GM12878 (cell line): ENCODE results near the gene SOSTDC1.

Experiments used
- ATF2 ChIP-seq: IDR thresholded peaks from 2 replicates; pipeline ENCODE4 v1.6.1; 2012; ENCODE audit warnings: low read length, inconsistent platforms
- ATF3 ChIP-seq: IDR thresholded peaks from 2 replicates; pipeline ENCODE4 v1.6.1; 2011; ENCODE audit warnings: low read depth, mild to moderate bottlenecking, low read length, moderate library complexity, borderline replicate concordance; ENCODE audit errors: extremely low read depth
- CTCF ChIP-seq, 3 experiments: IDR thresholded peaks in 2 of 3; conservative IDR thresholded peaks in 1 of 3; 2 replicates each; pipeline ENCODE4 v1.5.1; 2011; ENCODE audit warnings: low read depth in 3 of 3, low read length in 3 of 3, mild to moderate bottlenecking in 3 of 3, control low read depth in 2 of 3, moderate library complexity in 2 of 3, inconsistent platforms in 1 of 3, mixed read lengths in 1 of 3; ENCODE audit not compliant: control insufficient read depth in 2 of 3, insufficient read depth in 1 of 3; ENCODE audit errors: extremely low read depth in 1 of 3
- GABPA ChIP-seq: IDR thresholded peaks from 2 replicates; pipeline ENCODE4 v1.6.1; 2014; ENCODE audit warnings: antibody characterized with exemption, low read depth, mild to moderate bottlenecking, inconsistent platforms
- SMC3 ChIP-seq: IDR thresholded peaks from 2 replicates; pipeline ENCODE4 v1.6.1; 2011; ENCODE audit warnings: low read length, improper control_type of control experiment, borderline replicate concordance
- SP1 ChIP-seq: IDR thresholded peaks from one replicate; pipeline ENCODE4 v1.6.1; 2011; ENCODE audit warnings: low read depth, low read length
- YY1 ChIP-seq: IDR thresholded peaks from 2 replicates; pipeline ENCODE4 v1.6.1; 2011; ENCODE audit warnings: low read depth, mild to moderate bottlenecking, low read length
- ZNF207 ChIP-seq: fragments of 450-650 bp; IDR thresholded peaks from 2 replicates; pipeline ENCODE4 v1.6.1; 2014; ENCODE audit warnings: antibody characterized with exemption, mild to moderate bottlenecking, borderline replicate concordance
- ZNF217 ChIP-seq: fragments of 450-650 bp; IDR thresholded peaks from 2 replicates; pipeline ENCODE4 v1.6.1; 2017; ENCODE audit warnings: antibody characterized with exemption, mild to moderate bottlenecking
- ZNF274 ChIP-seq: IDR thresholded peaks from one replicate; pipeline ENCODE4 v1.8.0; 2011; ENCODE audit not compliant: insufficient read length, insufficient read depth

- TF ChIP-seq SP1 (no peak), ZNF274 (no peak), CTCF (IDR thresholded peaks at IDR 0.05 in 2 of 3, conservative IDR thresholded peaks at IDR 0.05 in 1 of 3; ENCODE audit: control insufficient read depth in 2 of 3, extremely low read depth in 1 of 3, insufficient read depth in 1 of 3, low read depth in 3 of 3, low read length in 3 of 3) (no peak), ATF2 (no peak), SMC3 (no peak), ATF3 (no peak), ZNF207 (no peak), YY1 (no peak), ZNF217 (no peak), GABPA (no peak)
Observed at GRCh38 chr7:16419126-16419525, 46.4 kb downstream of the SOSTDC1 start.
